PC-3 (cell line): Measurements from ENCODE around the gene ZNF319. TPM values are rescaled to one million over a fixed set of nuclear protein-coding genes. Genes with fewer than 3 reads are reported as not detected.

ENCODE experiments used
- ATAC-seq: fragments of 200-7000 bp; cut with Tn5 transposase; 2 replicates; pipeline ENCODE4 v1.9.1; 2020; ENCODE audit warnings: mild to moderate bottlenecking, moderate library complexity
- BruUV-seq: library from RNA; stranded (reverse); fragments of 400-500 nt; replicated peaks from 2 replicates; lab custom pipeline; 2021; lab: Mats Ljungman, UMichigan
- CTCF ChIA-PET: fragments of 300-600 bp; sonication (Branson Sonifier 250); formaldehyde crosslinking; loops from one replicate; lab custom pipeline; 2022; ENCODE audit warnings: antibody characterized with exemption; lab: Charles Lee
- POLR2A ChIA-PET: fragments of 300-600 bp; sonication (Branson Sonifier 250); formaldehyde crosslinking; loops from one replicate; lab custom pipeline; 2022; ENCODE audit warnings: antibody characterized with exemption; ENCODE audit not compliant: unreplicated experiment; lab: Charles Lee
- DNase-seq: peaks from one replicate; pipeline ENCODE4 v3.0.0-alpha.2; 2015
- H2AFZ ChIP-seq: fragments of 300-600 bp; sonication (generic); 2 replicates; pipeline ENCODE4 v1.6.0; 2016; ENCODE audit warnings: antibody characterized with exemption, low read length
- H3F3A ChIP-seq: fragments of 300-600 bp; sonication (generic); one replicate; pipeline ENCODE4 v1.6.0; 2017; ENCODE audit warnings: antibody characterized with exemption, low read length, control low read depth, mild to moderate bottlenecking; ENCODE audit not compliant: unreplicated experiment
- H3K27ac ChIP-seq: fragments of 300-600 bp; sonication (generic); 2 replicates; pipeline ENCODE4 v1.5.1; 2016; ENCODE audit warnings: mild to moderate bottlenecking, low read length
- H3K27me3 ChIP-seq: fragments of 300-600 bp; sonication (generic); 2 replicates; pipeline ENCODE4 v1.6.1; 2016; ENCODE audit warnings: low read length, mixed read lengths
- H3K36me3 ChIP-seq: fragments of 300-600 bp; sonication (generic); 2 replicates; pipeline ENCODE4 v1.6.1; 2016; ENCODE audit warnings: low read depth, mixed run types, low read length, mixed read lengths
- H3K4me1 ChIP-seq: fragments of 300-600 bp; sonication (generic); 2 replicates; pipeline ENCODE4 v1.5.1; 2016; ENCODE audit warnings: low read length; ENCODE audit not compliant: insufficient read depth
- H3K4me2 ChIP-seq: fragments of 300-600 bp; sonication (generic); 2 replicates; pipeline ENCODE4 v1.6.0; 2016; ENCODE audit warnings: low read length
- H3K4me3 ChIP-seq: fragments of 300-600 bp; sonication (generic); 2 replicates; pipeline ENCODE4 v1.5.1; 2016; ENCODE audit warnings: mild to moderate bottlenecking, low read length, mixed read lengths
- H3K79me2 ChIP-seq: fragments of 300-600 bp; sonication (generic); 2 replicates; pipeline ENCODE4 v1.6.1; 2017; ENCODE audit warnings: low read length, mixed read lengths
- H3K9ac ChIP-seq: fragments of 300-600 bp; sonication (generic); 2 replicates; pipeline ENCODE4 v1.6.0; 2016; ENCODE audit warnings: mild to moderate bottlenecking, low read length
- H3K9me2 ChIP-seq: fragments of 300-600 bp; sonication (generic); replicated peaks from 2 replicates; pipeline ENCODE4 v1.6.1; 2016; ENCODE audit warnings: mixed run types, low read length, mixed read lengths
- H3K9me3 ChIP-seq: fragments of 300-600 bp; sonication (generic); 2 replicates; pipeline ENCODE4 v1.6.1; 2016; ENCODE audit warnings: low read length, mixed read lengths
- H4K20me1 ChIP-seq: fragments of 300-600 bp; sonication (generic); 2 replicates; pipeline ENCODE4 v1.6.1; 2016; ENCODE audit warnings: low read length, mixed read lengths
- EZH2 ChIP-seq: fragments of 300-600 bp; sonication (generic); IDR thresholded peaks from one replicate; pipeline ENCODE4 v1.6.1; 2017; ENCODE audit warnings: antibody characterized with exemption, mild to moderate bottlenecking, low read length; ENCODE audit not compliant: unreplicated experiment
- EZH2phosphoT487 ChIP-seq: fragments of 300-600 bp; sonication (generic); IDR thresholded peaks from 2 replicates; pipeline ENCODE4 v1.6.1; 2018; ENCODE audit warnings: mild to moderate bottlenecking, antibody characterized with exemption, low read length, borderline replicate concordance
- intact Hi-C: fragments of 100-400 bp; cut with micrococcal nuclease; formaldehyde crosslinking; loops from 2 replicates; pipeline ENCODE4 v1.9.0; 2023
- total RNA-seq: library from RNA; depleted of rRNA; stranded (reverse); fragments of >200 nt; gene quantifications from 2 replicates; pipeline ENCODE4 v1.2.3, GENCODE V29; 2014
- TF ChIP-seq, protein P1 (sequence below): fragments of 300-600 bp; sonication (generic); conservative IDR thresholded peaks from 2 replicates; pipeline ENCODE4 v1.5.1; 2017; ENCODE audit warnings: antibody characterized with exemption, low read depth, mild to moderate bottlenecking, low read length

The ZNF319 gene
- total RNA-seq, 1 experiment from 2014 or later = 2.2 TPM

DNA sequence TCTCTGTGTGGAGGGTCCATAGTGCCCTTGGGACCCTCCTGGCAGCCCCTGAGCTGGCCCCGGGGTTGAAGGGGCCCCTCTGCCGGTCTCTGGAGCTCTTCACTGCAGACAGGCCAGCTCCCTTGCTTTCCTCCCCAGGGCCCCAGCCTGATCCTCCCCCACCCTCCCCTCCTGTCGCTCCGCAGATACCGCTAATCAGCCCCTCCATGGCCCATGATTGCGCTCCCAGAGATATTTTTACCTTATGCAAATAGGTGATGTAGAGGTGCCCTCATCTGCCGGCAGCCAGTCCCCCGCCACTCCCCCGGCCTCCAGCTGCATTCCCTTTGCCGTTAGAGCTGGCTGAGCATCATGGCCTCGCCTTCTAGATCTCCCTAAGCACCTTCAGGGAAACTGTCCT is 34.3 kb upstream of the ZNF319 start:
- no TSS peak for BruUV-seq
- intact Hi-C loops = no loop called here
- Histone ChIP-seq H3K27ac (no peak overlapping the region), H3K4me1 (no peaks in the 10 kb centered on the region), H4K20me1 (no peaks in the 10 kb centered on the region), H3K79me2 (no peaks in the 10 kb centered on the region), H2AFZ (no peak overlapping the region), H3K9me3 (no peaks in the 10 kb centered on the region), H3F3A (no peaks in the 10 kb centered on the region), H3K9ac (no peak overlapping the region), H3K4me3 (no peak overlapping the region), H3K4me2 (no peak overlapping the region), H3K27me3 (no peaks in the 10 kb centered on the region), H3K9me2 (no peaks in the 10 kb centered on the region), H3K36me3 (no peaks in the 10 kb centered on the region)
- no peak for ATAC-seq
- CTCF ChIA-PET = no interaction called here
- TF ChIP-seq EZH2phosphoT487 (no peak), EZH2 (no peak)
- TF ChIP-seq, protein P1, sequence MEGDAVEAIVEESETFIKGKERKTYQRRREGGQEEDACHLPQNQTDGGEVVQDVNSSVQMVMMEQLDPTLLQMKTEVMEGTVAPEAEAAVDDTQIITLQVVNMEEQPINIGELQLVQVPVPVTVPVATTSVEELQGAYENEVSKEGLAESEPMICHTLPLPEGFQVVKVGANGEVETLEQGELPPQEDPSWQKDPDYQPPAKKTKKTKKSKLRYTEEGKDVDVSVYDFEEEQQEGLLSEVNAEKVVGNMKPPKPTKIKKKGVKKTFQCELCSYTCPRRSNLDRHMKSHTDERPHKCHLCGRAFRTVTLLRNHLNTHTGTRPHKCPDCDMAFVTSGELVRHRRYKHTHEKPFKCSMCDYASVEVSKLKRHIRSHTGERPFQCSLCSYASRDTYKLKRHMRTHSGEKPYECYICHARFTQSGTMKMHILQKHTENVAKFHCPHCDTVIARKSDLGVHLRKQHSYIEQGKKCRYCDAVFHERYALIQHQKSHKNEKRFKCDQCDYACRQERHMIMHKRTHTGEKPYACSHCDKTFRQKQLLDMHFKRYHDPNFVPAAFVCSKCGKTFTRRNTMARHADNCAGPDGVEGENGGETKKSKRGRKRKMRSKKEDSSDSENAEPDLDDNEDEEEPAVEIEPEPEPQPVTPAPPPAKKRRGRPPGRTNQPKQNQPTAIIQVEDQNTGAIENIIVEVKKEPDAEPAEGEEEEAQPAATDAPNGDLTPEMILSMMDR = no peak
- no peak for DNase-seq
- POLR2A ChIA-PET = no interaction called here

DNA sequence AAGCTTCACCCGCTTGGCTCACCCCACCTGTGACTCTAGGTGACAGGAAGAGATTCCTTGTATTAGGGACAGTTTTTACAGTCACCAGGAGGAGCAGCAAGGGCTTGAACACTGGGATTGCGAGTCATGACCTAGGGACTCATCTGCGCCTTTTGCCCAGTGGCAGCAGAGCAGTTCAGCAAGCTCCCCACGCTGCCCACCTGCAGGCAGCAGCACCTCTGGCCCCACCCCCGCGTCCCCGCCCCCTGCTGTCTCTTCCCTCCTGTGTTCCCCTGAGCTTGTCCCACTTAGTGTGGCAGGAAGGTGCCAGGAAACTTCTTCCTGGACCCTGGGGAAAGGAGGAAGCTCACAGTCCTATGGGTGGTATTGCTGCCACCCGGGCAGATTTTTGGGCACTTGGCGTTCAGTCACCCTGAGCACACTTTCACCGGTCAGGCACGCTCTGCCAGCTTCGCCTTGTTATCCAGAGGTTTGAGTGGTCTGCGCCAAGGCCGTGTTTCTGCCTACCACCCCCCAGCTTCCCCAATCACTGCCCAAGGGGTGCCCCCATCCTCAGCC is 33.7 kb upstream of the ZNF319 start:
- ATAC-seq = no peak
- intact Hi-C loops = no loop called here
- Histone ChIP-seq H3K9me3 (no peaks in the 10 kb centered on the region), H3K4me1 (no peaks in the 10 kb centered on the region), H3K36me3 (no peaks in the 10 kb centered on the region), H4K20me1 (no peaks in the 10 kb centered on the region), H3K27ac (no peak overlapping the region), H3K9ac (no peak overlapping the region), H3K9me2 (no peaks in the 10 kb centered on the region), H2AFZ (no peak overlapping the region), H3K4me3 (no peak overlapping the region), H3K27me3 (no peaks in the 10 kb centered on the region), H3K79me2 (no peaks in the 10 kb centered on the region), H3F3A (no peaks in the 10 kb centered on the region), H3K4me2 (no peak overlapping the region)
- ChIA-PET POLR2A (no interaction called here), CTCF (no interaction called here)
- no peak for DNase-seq
- TF ChIP-seq, protein P1 = no peak
- BruUV-seq = no TSS peak

DNA sequence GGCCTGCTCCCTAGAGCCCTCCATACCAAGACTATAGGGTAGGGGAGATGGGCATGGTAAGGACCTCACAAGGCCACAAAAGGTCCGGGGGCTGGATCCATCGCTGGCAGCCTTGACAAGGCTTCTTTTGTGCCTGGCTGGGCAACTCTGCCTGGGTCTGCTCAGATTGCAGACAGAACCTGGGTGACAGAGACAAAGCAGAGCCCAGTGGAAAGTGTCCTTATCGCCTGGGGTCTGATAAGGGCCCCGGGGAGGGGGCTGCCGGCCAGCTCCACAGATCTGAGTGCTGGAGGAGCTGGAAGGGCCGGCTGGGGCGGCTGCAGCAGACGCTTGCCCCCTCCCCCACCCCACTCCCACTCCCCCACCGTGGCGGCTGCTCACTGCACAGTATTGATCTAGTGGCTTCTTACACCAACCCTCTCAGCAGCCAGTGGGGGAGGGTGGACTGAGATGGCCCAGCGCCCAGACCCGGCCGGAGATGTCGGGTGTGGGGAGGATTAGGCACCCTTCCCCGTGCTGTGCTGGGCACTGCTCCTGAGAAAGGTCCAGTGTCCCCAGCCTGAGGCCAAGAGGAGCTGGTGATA is 32.3 kb upstream of the ZNF319 start:
- no peak for ATAC-seq
- no peaks in the 10 kb centered on the region for H3K4me1 ChIP-seq
- no peak for DNase-seq
- BruUV-seq = no TSS peak
- H3K79me2 ChIP-seq = no peaks in the 10 kb centered on the region
- intact Hi-C loops = no loop called here
- no peak for TF ChIP-seq EZH2phosphoT487
- TF ChIP-seq EZH2 = no peak
- TF ChIP-seq, protein P1 = no peak
- H3K4me3 ChIP-seq = no peak overlapping the region
- ChIA-PET POLR2A (no interaction called here), CTCF (no interaction called here)
- no peaks in the 10 kb centered on the region for H3K9me2 ChIP-seq
- H3K9ac ChIP-seq = no peak overlapping the region
- no peaks in the 10 kb centered on the region for H3K36me3 ChIP-seq
- no peaks in the 10 kb centered on the region for H4K20me1 ChIP-seq
- H3K4me2 ChIP-seq = no peak overlapping the region
- H3K27ac ChIP-seq = no peak overlapping the region
- H3K27me3 ChIP-seq = no peaks in the 10 kb centered on the region
- no peaks in the 10 kb centered on the region for H3F3A ChIP-seq
- no peaks in the 10 kb centered on the region for H3K9me3 ChIP-seq
- no peak overlapping the region for H2AFZ ChIP-seq
